Stimulated activated memory B cell treated with anti-CD40 and anti-IgM and Interleukin-4, amounts not matched to agents 10 μg/mL and 1 μg/mL and 100 μg/mL, for 72 hours (primary cell): ENCODE data around the gene DUSP1.
"Not testable (repeated sequence)": the region's sequence is repeated elsewhere in the genome, so short reads cannot be mapped to it uniquely, and the experiment has no call there.

Experiments
- ATAC-seq: fragments of 150-1000 bp; cut with Tn5 transposase; 2 replicates; pipeline ENCODE4 v1.10.0; 2021
- H3K27ac Mint-ChIP-seq: one replicate; pipeline ENCODE4 v1.8.0; 2022; ENCODE audit warnings: mild to moderate bottlenecking, mixed read lengths
- H3K27me3 Mint-ChIP-seq: one replicate; pipeline ENCODE4 v1.8.0; 2022; ENCODE audit warnings: mixed read lengths
- H3K36me3 Mint-ChIP-seq: one replicate; pipeline ENCODE4 v1.8.0; 2022; ENCODE audit warnings: mixed read lengths
- H3K4me1 Mint-ChIP-seq: one replicate; pipeline ENCODE4 v1.8.0; 2022; ENCODE audit warnings: mixed read lengths
- H3K4me3 Mint-ChIP-seq: one replicate; pipeline ENCODE4 v1.8.0; 2022; ENCODE audit warnings: mild to moderate bottlenecking, moderate library complexity, mixed read lengths
- H3K9me3 Mint-ChIP-seq: one replicate; pipeline ENCODE4 v1.8.0; 2022; ENCODE audit warnings: mixed read lengths

The DUSP1 gene, protein sequence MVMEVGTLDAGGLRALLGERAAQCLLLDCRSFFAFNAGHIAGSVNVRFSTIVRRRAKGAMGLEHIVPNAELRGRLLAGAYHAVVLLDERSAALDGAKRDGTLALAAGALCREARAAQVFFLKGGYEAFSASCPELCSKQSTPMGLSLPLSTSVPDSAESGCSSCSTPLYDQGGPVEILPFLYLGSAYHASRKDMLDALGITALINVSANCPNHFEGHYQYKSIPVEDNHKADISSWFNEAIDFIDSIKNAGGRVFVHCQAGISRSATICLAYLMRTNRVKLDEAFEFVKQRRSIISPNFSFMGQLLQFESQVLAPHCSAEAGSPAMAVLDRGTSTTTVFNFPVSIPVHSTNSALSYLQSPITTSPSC

DNA sequence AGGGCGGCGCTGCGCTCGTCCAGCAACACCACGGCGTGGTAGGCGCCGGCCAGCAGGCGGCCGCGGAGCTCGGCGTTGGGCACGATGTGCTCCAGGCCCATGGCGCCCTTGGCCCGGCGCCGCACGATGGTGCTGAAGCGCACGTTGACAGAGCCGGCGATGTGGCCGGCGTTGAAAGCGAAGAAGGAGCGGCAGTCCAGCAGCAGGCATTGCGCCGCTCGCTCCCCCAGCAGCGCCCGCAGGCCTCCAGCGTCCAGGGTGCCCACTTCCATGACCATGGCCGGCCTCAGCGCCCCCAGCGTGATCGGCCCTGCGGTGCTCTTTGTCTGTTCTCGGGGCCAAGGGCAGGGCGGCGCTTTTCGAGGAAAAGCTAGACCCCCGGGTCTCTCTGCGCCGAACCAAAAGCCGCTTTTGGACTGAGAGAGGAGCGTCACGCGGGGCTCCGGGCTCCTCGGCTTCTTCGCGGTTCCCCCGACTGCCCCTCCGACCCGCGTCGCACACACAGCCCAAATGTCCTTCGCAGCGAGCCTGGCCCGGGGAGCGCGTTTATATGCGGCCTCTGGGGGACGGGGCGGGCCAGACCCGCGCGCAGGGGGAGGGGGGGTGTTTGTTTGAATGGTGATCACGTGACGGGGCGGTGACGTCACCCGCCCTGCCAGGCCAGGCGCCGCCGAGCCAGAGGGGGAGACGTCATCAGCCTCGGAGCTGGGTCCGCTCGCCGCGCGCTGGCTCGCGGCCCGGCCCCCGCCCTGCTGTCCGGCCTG, at the start of gene DUSP1:
TSS of gene DUSP1 (minus strand) at position 521 of the 764 bp plus-strand sequence. CDS start at position 278, 243 bp downstream.
- H3K27ac Mint-ChIP-seq: peak within 1 kb of the TSS; percentile 98
- no peaks in the 10 kb centered on the region for H3K27me3 Mint-ChIP-seq
- no peaks in the 10 kb centered on the region for H3K9me3 Mint-ChIP-seq
- H3K4me1 Mint-ChIP-seq: peaks cover 71% of the 10 kb centered on the region
- H3K4me3 Mint-ChIP-seq: peak within 1 kb of the TSS; percentile 95
- peak; percentile 84 for ATAC-seq
- peaks cover 16% of the 10 kb centered on the region for H3K36me3 Mint-ChIP-seq

DNA sequence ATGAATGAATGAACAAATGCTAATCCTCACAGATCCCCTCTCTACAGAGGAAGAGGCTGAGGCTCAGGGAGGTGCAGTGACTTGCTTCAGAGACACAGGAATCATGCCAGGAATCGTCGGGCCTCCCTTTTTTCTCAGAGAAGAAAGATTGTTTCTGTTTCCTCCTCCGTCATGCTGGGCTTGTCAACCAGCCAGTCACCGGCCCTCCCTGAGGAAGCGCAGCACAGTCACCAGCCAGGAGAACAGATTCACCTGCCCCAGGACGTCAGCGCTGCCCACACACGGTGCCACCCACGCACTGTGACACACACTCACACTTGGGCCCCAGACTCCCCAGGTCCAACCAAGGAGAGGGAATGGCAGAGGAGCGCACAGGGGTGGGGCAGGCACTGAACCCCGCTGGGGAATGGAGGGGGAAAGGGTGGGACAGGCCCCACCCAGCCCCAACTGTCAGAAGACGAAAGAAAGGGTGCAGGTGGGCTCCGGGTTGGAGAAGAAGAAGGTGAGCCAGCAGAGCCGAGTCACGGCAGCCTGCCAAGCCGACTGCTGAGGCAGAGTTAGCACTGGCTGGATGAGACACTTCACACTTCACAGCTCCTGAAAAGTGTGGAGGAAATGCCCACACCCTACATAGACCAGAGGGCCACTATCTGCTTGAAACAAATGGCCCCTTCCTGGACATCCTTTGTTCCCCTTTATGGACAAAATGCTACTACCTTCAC, 49.2 kb upstream of the DUSP1 start:
- Mint-ChIP-seq H3K9me3 (peaks cover under 1% of the 10 kb centered on the region), H3K27ac (no peak overlapping the region), H3K36me3 (peaks cover 1% of the 10 kb centered on the region), H3K27me3 (no peaks in the 10 kb centered on the region), H3K4me3 (no peak overlapping the region), H3K4me1 (peaks cover 19% of the 10 kb centered on the region)
- peak; percentile 45 for ATAC-seq

DNA sequence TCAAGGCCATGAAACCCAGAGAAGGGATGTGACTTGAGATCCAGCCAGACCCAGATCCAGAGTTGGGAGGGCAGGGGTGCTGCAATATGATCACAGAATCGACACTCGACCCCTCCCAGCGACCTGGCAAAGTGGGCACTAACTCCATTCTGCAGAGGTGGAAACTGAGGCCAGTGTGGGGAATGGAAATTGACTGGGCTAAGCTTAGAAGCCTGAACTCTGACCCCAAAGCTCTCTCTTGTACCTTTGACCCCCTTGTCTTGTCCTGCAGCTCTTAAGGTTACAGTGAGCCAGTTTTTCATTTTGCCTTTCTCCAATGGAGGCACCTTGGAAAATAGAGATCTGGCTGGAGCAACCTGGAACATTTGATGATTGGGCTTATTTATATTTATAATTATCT, 48.6 kb upstream of the DUSP1 start:
- ATAC-seq: no peak
- Mint-ChIP-seq H3K27ac (no peak overlapping the region), H3K9me3 (no peaks in the 10 kb centered on the region), H3K4me3 (no peak overlapping the region), H3K27me3 (no peaks in the 10 kb centered on the region), H3K4me1 (peaks cover 23% of the 10 kb centered on the region), H3K36me3 (no peaks in the 10 kb centered on the region)

DNA sequence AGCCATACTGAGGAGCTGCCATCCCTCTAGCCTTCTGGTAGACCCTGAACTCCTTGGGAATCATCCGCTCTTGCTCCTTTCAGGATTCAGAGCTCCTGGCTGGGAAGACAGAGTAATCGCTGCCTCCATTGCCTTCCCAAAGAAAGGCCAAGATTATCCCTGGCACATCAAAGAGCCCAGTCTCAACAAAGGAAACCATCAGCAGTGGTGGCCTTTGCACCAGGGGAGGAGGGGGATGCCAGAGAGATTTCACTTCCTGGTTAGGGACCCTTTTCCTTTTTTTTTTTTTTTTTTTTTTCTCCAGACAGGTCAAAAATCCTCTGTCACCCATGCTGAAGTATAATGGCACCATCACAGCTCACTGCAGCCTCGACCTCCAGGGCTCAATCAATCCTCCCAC, 47.1 kb upstream of the DUSP1 start:
- no peak for ATAC-seq
- Mint-ChIP-seq H3K36me3 (no peaks in the 10 kb centered on the region), H3K4me3 (no peak overlapping the region), H3K4me1 (peaks cover 23% of the 10 kb centered on the region), H3K9me3 (no peaks in the 10 kb centered on the region), H3K27me3 (no peaks in the 10 kb centered on the region), H3K27ac (no peak overlapping the region)

DNA sequence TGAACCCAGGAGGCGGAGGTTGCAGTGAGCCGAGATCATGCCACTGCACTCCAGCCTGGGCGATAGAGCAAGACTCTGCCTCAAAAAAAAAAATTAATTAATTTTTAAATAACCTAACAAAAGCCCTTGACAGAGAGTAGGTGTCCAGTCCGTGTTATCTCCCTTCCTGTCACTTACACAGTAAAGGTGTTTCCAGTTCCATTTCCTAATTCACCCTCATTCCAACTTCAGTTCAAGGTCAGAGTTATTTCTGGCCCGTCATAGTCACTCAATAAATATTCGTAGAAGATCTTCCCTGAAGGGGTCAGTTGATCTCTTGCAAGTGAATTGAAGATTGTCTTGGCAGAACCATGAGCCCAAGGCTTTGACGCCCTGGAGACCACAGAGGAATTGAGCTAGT, 46.7 kb upstream of the DUSP1 start:
- Mint-ChIP-seq H3K9me3 (no peaks in the 10 kb centered on the region), H3K27me3 (no peaks in the 10 kb centered on the region), H3K4me3 (no peak overlapping the region), H3K36me3 (no peaks in the 10 kb centered on the region), H3K4me1 (peaks cover 23% of the 10 kb centered on the region), H3K27ac (no peak overlapping the region)
- ATAC-seq: no peak

DNA sequence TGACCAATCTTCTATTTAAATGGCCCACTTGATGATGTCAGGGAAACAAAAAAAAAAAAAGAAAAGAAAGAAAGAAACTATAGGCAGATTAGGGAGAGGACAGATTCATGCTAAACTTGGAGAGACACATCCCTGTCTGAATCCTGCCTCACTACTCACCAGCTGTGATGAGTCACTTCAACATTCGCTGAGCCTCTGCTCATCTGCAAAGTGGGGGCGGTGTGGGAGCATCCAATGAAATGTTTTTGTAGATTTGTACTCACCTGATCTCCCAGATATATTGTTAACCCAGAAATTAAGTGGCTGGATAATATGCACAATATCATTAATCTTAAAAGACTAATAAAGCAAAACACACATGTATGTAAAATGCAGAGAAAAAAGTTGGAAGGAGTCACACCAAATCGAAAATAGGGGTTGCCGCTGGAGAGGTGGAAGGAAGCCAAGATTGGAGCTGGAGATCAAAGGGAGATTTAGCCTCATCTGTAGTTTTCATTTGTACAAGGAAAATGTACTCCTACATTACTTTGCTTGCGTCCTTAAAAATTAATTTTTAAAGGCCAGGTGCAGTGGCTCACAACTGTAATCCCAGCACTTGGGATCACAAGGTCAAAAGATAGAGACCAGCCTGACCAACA, 46.0 kb upstream of the DUSP1 start:
- ATAC-seq: no peak
- Mint-ChIP-seq H3K36me3 (no peaks in the 10 kb centered on the region), H3K4me3 (no peak overlapping the region), H3K9me3 (no peaks in the 10 kb centered on the region), H3K27ac (peak overlapping the region; percentile 13), H3K27me3 (no peaks in the 10 kb centered on the region), H3K4me1 (peaks cover 23% of the 10 kb centered on the region)

DNA sequence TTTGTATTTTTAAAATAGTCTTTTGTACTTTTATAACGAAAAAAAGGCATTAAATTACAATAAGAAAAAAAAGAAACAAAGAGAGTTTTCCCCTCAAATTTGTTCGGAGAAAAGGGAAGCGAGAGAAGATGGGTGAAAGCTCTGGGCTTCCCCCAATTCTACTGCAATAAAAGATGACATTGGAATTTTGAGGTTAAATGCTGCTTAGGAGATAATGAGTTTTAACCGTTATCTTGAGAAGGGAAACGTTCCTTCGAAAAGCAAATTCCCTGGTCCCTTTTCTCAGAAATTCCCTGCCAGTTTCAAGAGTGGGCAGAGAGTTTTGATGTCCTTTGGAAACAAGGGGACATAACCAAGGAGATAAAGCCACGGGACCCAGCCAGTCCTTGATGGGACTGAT, 44.6 kb upstream of the DUSP1 start:
- Mint-ChIP-seq H3K4me1 (peaks cover 23% of the 10 kb centered on the region), H3K4me3 (no peak overlapping the region), H3K36me3 (no peaks in the 10 kb centered on the region)

DNA sequence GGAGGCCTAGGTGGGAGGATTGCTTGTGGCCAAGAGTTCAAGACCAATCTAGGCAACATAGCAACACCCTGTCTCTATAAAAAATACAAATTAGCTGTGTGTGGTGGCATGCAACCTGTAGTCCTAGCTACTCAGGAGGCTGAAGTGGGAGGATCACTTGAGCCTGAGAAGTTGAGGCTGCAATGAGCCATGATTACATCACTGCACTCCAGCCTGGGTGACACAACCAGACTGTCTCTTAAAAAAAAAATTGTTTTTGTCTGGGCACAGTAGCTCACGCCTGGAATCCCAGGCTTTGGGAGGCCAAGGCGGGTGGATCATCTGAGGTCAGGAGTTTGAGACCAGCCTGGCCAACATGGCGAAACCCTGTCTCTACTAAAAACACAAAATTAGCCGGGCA, 40.0 kb upstream of the DUSP1 start:
- not testable (repeated sequence) for H3K27ac Mint-ChIP-seq

More for the DNA sequence above, 44.6 kb upstream of the DUSP1 start:
- Mint-ChIP-seq H3K9me3 (no peaks in the 10 kb centered on the region), H3K27ac (peak overlapping the region; percentile 13), H3K27me3 (no peaks in the 10 kb centered on the region)
- ATAC-seq: no peak

DNA sequence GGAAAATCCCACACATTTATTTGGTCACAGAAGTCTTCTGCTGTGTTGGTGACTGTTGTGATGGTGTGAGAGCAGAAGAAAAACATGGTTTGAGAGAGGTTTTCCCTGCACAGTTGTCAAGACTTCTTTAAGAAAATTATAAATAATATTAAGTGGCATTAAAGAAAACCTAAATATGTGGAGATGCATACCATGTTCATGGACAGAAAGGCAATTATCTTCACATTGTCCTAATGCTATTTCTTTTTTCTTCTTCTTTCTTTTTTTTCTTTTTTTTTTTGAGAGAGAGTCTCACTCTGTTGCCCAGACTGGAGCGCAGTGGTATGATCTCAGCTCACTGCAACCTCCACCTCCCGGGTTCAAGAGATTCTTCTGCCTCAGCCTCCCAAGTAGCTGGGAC, 38.8 kb upstream of the DUSP1 start:
- Mint-ChIP-seq H3K27ac (no peak overlapping the region), H3K36me3 (peaks cover 4% of the 10 kb centered on the region), H3K9me3 (peaks cover 2% of the 10 kb centered on the region), H3K4me3 (no peak overlapping the region), H3K4me1 (peaks cover 17% of the 10 kb centered on the region), H3K27me3 (no peaks in the 10 kb centered on the region)
- ATAC-seq: no peak

More for the DNA sequence above, 40.0 kb upstream of the DUSP1 start:
- not testable (repeated sequence) for H3K4me3 Mint-ChIP-seq, ATAC-seq, H3K27me3 Mint-ChIP-seq, H3K36me3 Mint-ChIP-seq, H3K9me3 Mint-ChIP-seq
- H3K4me1 Mint-ChIP-seq: peaks cover 28% of the 10 kb centered on the region

DNA sequence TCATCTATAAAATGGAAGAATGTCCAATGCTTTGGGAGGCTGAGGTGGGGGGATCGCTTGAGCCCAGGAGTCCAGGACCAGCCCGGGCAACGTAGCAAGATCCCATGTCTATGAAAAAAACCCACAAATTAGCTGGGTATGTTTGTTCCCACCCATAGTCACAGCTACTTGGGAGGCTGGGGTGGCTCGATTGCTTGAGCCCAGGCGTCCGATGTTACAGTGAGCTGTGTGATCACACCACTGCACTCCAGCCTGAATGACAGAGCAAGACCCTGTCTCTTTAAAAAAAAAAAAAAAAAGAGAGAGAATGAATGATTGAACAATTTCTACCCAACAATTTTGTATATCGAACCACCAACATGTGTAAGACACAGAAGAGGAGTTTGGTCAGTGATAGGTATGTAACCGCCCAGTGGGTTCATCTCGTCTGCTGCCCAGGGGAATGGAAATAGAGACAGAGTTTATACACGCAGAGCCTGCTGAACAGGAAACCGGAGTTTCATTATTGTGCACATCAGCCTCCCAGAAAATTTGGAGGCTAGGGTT, 36.8 kb upstream of the DUSP1 start:
- no peaks in the 10 kb centered on the region for H3K27me3 Mint-ChIP-seq
- ATAC-seq: no peak
- H3K4me1 Mint-ChIP-seq: peaks cover 17% of the 10 kb centered on the region
- peak overlapping the region; percentile 78 for H3K4me3 Mint-ChIP-seq
- H3K36me3 Mint-ChIP-seq: peaks cover 4% of the 10 kb centered on the region
- H3K9me3 Mint-ChIP-seq: peaks cover 2% of the 10 kb centered on the region
- peak overlapping the region; percentile 89 for H3K27ac Mint-ChIP-seq

DNA sequence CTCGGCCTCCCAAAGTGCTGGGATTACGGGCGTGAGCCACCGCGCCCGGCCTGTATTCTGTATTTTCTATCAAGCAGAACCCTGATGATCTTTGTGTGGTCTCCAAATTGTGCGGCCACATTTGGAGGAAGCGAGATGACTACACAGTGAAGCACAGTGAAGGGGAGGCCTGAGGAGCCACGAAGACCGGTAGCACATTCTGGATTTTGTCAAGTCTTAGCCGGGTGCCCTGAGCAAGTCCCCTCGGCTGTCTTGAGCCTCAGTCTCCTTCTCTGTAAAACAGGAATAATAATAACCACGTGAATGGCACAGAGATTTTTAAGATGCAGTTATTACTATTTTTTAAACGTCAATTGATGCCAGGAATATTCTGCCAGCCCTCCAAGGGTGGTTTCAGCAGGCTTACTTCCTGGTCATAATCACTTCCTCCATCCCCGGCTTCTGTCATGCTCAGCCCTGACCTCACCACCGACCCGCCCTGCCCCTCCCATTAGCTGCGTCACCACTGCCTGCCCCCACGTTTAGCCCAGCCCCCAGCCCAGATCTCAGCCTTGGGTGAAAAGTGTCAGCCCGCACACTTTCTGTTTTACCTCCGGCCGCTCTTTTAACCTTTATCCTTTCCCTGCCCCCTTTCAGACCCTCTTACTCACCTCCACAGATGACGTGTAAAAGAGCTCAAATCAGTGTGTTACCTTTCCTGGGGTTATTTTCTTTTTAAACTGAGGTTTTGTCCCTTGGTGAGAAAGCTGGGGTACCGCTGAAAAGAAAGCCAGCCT, 36.1 kb upstream of the DUSP1 start:
- Mint-ChIP-seq H3K27me3 (no peaks in the 10 kb centered on the region), H3K9me3 (peaks cover 2% of the 10 kb centered on the region), H3K27ac (peak overlapping the region; percentile 89), H3K4me1 (peaks cover 17% of the 10 kb centered on the region), H3K36me3 (peaks cover 4% of the 10 kb centered on the region), H3K4me3 (peak overlapping the region; percentile 78)
- ATAC-seq: peak; percentile 99

DNA sequence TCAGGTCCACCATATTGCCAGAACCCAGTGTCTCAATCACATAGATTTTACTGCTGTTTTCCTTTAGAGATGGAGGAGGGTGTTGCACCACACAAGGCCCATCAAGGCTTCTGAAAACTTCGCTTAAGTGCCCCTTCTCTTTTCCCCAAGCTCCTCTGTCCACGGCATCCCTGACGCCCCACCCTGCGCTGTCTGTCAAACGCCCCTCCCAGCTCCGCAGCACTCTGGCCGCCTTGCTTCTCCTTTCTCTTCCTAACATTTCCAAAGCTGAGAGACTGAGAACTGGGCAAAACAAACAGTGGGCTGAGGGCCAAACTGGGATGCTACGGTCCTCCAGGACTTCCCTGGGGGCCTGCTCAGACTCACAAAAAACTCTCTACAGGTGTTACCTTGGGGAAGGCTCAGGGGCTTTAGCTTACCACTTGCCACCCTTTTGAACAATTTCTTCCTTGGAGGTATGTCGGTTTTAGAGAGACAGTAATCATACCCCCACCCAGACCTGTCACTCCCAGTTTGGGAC, 34.8 kb upstream of the DUSP1 start:
- Mint-ChIP-seq H3K4me1 (peaks cover 17% of the 10 kb centered on the region), H3K4me3 (no peak overlapping the region), H3K36me3 (peaks cover 4% of the 10 kb centered on the region), H3K9me3 (peaks cover 2% of the 10 kb centered on the region), H3K27ac (peak overlapping the region; percentile 89), H3K27me3 (no peaks in the 10 kb centered on the region)
- no peak for ATAC-seq

DNA sequence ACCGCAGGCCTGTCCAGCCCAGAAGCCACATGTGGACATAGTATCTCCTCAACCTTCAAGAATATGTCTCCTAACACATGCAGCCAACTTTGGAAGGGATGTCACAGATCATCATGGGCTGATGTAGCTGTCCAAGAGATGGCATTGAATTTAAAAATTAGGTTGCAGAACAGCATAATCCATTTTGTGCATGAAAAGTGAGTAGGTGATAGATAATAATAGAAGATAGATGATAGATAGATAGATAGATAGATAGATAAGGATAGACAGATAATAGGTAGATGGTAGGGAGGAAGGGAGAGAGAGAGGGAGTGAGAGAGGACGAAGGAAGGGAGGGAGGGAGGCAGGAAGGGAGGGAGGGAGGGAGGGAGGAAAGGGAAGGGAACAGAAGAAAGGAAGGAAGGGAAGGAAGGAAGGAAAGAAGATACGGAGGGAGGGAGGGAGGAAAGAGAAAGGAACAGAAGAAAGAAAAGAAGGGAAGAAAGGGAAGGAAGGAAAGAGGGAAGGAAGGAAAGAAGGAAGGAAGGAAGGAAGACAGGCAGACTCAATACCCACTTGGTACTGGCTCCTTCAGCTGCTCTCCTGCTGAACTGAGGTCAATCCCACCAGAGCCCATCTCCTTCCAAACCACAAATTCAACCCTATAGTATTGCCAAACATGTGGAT, 34.2 kb upstream of the DUSP1 start:
- no peaks in the 10 kb centered on the region for H3K27me3 Mint-ChIP-seq
- peaks cover 17% of the 10 kb centered on the region for H3K4me1 Mint-ChIP-seq
- peaks cover 4% of the 10 kb centered on the region for H3K36me3 Mint-ChIP-seq
- no peak overlapping the region for H3K4me3 Mint-ChIP-seq
- H3K27ac Mint-ChIP-seq: peak overlapping the region; percentile 60
- no peak for ATAC-seq
- peaks cover 2% of the 10 kb centered on the region for H3K9me3 Mint-ChIP-seq
